Measurements from ENCODE around the gene PLA2G12A.

Gene PLA2G12A

DNA sequence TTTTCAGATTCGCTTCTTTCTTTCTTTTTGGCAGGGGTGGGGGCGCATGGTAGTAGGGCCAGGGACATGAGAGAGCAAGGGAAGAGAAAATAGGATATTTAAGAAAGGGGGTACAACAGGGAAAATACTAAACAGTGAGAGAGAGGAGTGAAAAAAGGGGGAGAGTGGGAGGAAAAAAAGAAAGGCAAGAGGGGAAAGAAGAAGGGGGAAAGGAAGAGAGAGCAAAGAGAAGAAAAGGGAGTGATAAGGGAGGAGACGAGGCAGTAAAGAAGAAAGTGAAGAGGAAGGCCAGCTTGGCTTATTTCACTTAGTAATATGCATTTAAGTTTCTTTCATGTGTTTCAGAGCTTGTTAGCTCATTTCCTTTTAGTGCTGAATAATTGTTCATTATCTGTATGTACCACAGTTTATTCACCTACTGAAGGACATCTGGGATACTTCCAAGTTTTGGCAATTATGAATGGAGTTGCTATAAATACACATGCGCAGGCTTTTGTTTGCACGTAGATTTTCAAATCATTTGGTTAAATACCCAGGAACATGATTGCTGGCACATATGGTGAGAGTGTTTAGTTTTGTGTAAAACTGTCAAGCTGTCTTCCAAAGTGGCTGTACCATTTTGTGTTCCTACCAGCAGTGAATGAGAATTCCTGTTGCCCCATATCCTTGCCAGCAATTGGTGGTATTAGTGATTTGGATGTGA lies 63.9 kb downstream of the PLA2G12A start:
- H3K4me1 ChIP-seq, result no peaks in the 10 kb centered on the region
- TF ChIP-seq, protein P1, sequence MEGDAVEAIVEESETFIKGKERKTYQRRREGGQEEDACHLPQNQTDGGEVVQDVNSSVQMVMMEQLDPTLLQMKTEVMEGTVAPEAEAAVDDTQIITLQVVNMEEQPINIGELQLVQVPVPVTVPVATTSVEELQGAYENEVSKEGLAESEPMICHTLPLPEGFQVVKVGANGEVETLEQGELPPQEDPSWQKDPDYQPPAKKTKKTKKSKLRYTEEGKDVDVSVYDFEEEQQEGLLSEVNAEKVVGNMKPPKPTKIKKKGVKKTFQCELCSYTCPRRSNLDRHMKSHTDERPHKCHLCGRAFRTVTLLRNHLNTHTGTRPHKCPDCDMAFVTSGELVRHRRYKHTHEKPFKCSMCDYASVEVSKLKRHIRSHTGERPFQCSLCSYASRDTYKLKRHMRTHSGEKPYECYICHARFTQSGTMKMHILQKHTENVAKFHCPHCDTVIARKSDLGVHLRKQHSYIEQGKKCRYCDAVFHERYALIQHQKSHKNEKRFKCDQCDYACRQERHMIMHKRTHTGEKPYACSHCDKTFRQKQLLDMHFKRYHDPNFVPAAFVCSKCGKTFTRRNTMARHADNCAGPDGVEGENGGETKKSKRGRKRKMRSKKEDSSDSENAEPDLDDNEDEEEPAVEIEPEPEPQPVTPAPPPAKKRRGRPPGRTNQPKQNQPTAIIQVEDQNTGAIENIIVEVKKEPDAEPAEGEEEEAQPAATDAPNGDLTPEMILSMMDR (IDR thresholded peaks at IDR 0.05), result no peak
- H3K9me3 ChIP-seq (ENCODE audit: control insufficient read depth, low read length), result no peaks in the 10 kb centered on the region
- no peak overlapping the region for H3K4me3 ChIP-seq (ENCODE audit: low read depth, low read length)
- no peak overlapping the region for H3K9ac ChIP-seq
- H3K27ac ChIP-seq, result no peak overlapping the region
- H3K36me3 ChIP-seq (ENCODE audit: control insufficient read depth, insufficient read depth, low read length), result no peaks in the 10 kb centered on the region
- H3K4me2 ChIP-seq (ENCODE audit: low read length), result no peak overlapping the region
- H2AFZ ChIP-seq, result no peak overlapping the region
- no peaks in the 10 kb centered on the region for H3K79me2 ChIP-seq
- no peaks in the 10 kb centered on the region for H3K27me3 ChIP-seq (ENCODE audit: control insufficient read depth, insufficient read depth, low read length)

DNA sequence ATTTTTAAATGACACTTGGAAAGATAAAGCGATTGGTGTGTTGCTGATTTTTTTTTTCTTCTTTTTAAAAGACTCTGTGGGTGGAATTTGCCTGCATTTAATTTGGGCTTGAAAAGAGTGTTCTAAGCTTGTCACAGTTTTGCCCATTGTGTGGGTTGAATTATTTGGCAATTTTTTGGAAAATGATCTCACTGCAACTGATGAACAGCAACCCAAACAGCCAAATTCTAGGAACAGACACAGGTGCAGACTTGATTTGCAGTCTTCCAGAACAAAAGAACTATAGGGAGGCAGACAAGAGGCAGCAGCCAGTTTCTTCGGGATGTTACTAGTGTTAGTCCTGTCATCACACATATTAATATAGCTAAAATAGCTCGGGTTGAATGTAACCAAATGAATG lies 67.1 kb downstream of the PLA2G12A start:
- Histone ChIP-seq H3K4me3 (ENCODE audit: low read depth, low read length) (no peak overlapping the region), H3K27ac (no peak overlapping the region), H3K79me2 (no peaks in the 10 kb centered on the region), H3K9me3 (ENCODE audit: control insufficient read depth, low read length) (no peaks in the 10 kb centered on the region), H3K36me3 (ENCODE audit: control insufficient read depth, insufficient read depth, low read length) (no peaks in the 10 kb centered on the region), H3K9ac (no peak overlapping the region), H3K4me1 (no peaks in the 10 kb centered on the region), H3K4me2 (ENCODE audit: low read length) (no peak overlapping the region), H3K27me3 (ENCODE audit: control insufficient read depth, insufficient read depth, low read length) (no peaks in the 10 kb centered on the region), H2AFZ (no peak overlapping the region)
- TF ChIP-seq, protein P1 (IDR thresholded peaks at IDR 0.05), result no peak

DNA sequence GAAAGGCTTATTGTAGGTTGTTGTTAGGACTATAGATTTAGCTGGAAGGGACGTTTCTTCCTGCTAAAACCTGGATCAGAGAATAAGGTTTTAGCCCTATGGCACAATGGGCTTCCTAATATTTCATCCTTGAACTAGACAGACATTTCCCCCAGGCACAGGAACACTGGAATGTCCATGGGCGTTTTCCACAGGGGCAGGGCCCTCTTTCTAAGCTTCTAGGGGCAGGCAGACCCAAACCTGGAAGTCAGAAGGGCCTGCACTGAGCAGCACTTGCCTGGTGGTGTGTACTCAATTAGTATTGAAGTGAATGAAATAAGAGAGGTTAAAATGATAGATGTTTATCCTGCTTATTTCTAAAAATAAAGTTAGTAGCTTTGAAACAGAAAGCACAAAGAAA lies 67.8 kb downstream of the PLA2G12A start:
- Histone ChIP-seq H3K27me3 (ENCODE audit: control insufficient read depth, insufficient read depth, low read length) (no peaks in the 10 kb centered on the region), H3K4me2 (ENCODE audit: low read length) (no peak overlapping the region), H3K36me3 (ENCODE audit: control insufficient read depth, insufficient read depth, low read length) (no peaks in the 10 kb centered on the region), H3K4me3 (ENCODE audit: low read depth, low read length) (no peak overlapping the region), H3K79me2 (no peaks in the 10 kb centered on the region), H2AFZ (no peak overlapping the region), H3K9me3 (ENCODE audit: control insufficient read depth, low read length) (no peaks in the 10 kb centered on the region), H3K9ac (no peak overlapping the region), H3K4me1 (no peaks in the 10 kb centered on the region), H3K27ac (no peak overlapping the region)
- TF ChIP-seq, protein P1 (IDR thresholded peaks at IDR 0.05), result no peak

Measured in parathyroid adenoma (tissue), 2 donors.